ENCODE measurements around the gene PRMT3.
"Not testable (repeated sequence)": the region's sequence is repeated elsewhere in the genome, so short reads cannot be mapped to it uniquely, and the experiment has no call there.

The PRMT3 gene

GRCh38 chr11:20363500-20364340 lies 23.8 kb upstream of the PRMT3 start, which contains the start of gene HTATIP2:
HTATIP2 (plus strand) TSS chr11:20363714; CDS start chr11:20364238, 524 bp downstream.
- Histone ChIP-seq H3K9ac (ENCODE audit: low read length) (peak within 1 kb of the TSS; percentile 88), H3K4me1 (ENCODE audit: control insufficient read depth, insufficient read depth, low read length) (peaks cover 24% of the 10 kb centered on the region), H3K9me3 (ENCODE audit: control insufficient read depth, low read length) (no peaks in the 10 kb centered on the region), H3K36me3 (ENCODE audit: control insufficient read depth, insufficient read depth, low read length) (no peaks in the 10 kb centered on the region), H3K4me3 (ENCODE audit: low read length) (peak within 1 kb of the TSS; percentile 38), H3K27me3 (ENCODE audit: control insufficient read depth, insufficient read depth, low read length) (no peaks in the 10 kb centered on the region)

- Histone ChIP-seq H3K4me3 (ENCODE audit: low read length) (peak overlapping the region; percentile 38), H3K9me3 (ENCODE audit: control insufficient read depth, low read length) (no peaks in the 10 kb centered on the region), H3K4me1 (ENCODE audit: control insufficient read depth, insufficient read depth, low read length) (peaks cover 24% of the 10 kb centered on the region), H3K36me3 (ENCODE audit: control insufficient read depth, insufficient read depth, low read length) (no peaks in the 10 kb centered on the region), H3K27me3 (ENCODE audit: control insufficient read depth, insufficient read depth, low read length) (no peaks in the 10 kb centered on the region), H3K9ac (ENCODE audit: low read length) (peak overlapping the region; percentile 88)
Measured at GRCh38 chr11:20364341-20364792, 23.1 kb upstream of the PRMT3 start.

- H3K27me3 ChIP-seq (ENCODE audit: control insufficient read depth, insufficient read depth, low read length); H3K9ac ChIP-seq (ENCODE audit: low read length); H3K4me3 ChIP-seq (ENCODE audit: low read length); H3K36me3 ChIP-seq (ENCODE audit: control insufficient read depth, insufficient read depth, low read length); H3K9me3 ChIP-seq (ENCODE audit: control insufficient read depth, low read length): not testable (repeated sequence)
- H3K4me1 ChIP-seq (ENCODE audit: control insufficient read depth, insufficient read depth, low read length), result peaks cover 19% of the 10 kb centered on the region
Measured at GRCh38 chr11:20365465-20365864, 22.1 kb upstream of the PRMT3 start.

- no peak overlapping the region for H3K4me3 ChIP-seq (ENCODE audit: low read length)
- peaks cover 18% of the 10 kb centered on the region for H3K4me1 ChIP-seq (ENCODE audit: control insufficient read depth, insufficient read depth, low read length)
- no peaks in the 10 kb centered on the region for H3K9me3 ChIP-seq (ENCODE audit: control insufficient read depth, low read length)
- no peaks in the 10 kb centered on the region for H3K27me3 ChIP-seq (ENCODE audit: control insufficient read depth, insufficient read depth, low read length)
- H3K36me3 ChIP-seq (ENCODE audit: control insufficient read depth, insufficient read depth, low read length), result no peaks in the 10 kb centered on the region
- peak overlapping the region; percentile 26 for H3K9ac ChIP-seq (ENCODE audit: low read length)
Measured at GRCh38 chr11:20367313-20367948, 20.1 kb upstream of the PRMT3 start.

GRCh38 chr11:20368438-20368837 lies 19.1 kb upstream of the PRMT3 start:
- peaks cover 18% of the 10 kb centered on the region for H3K4me1 ChIP-seq (ENCODE audit: control insufficient read depth, insufficient read depth, low read length)
- H3K27me3 ChIP-seq (ENCODE audit: control insufficient read depth, insufficient read depth, low read length), result no peaks in the 10 kb centered on the region
- H3K36me3 ChIP-seq (ENCODE audit: control insufficient read depth, insufficient read depth, low read length), result no peaks in the 10 kb centered on the region
- H3K9me3 ChIP-seq (ENCODE audit: control insufficient read depth, low read length), result no peaks in the 10 kb centered on the region
- H3K9ac ChIP-seq (ENCODE audit: low read length), result no peak overlapping the region
- no peak overlapping the region for H3K4me3 ChIP-seq (ENCODE audit: low read length)

- Histone ChIP-seq H3K27me3 (ENCODE audit: control insufficient read depth, insufficient read depth, low read length) (no peaks in the 10 kb centered on the region), H3K4me1 (ENCODE audit: control insufficient read depth, insufficient read depth, low read length) (peaks cover 14% of the 10 kb centered on the region), H3K4me3 (ENCODE audit: low read length) (no peak overlapping the region), H3K36me3 (ENCODE audit: control insufficient read depth, insufficient read depth, low read length) (no peaks in the 10 kb centered on the region), H3K9ac (ENCODE audit: low read length) (no peak overlapping the region), H3K9me3 (ENCODE audit: control insufficient read depth, low read length) (no peaks in the 10 kb centered on the region)
Measured at GRCh38 chr11:20369826-20370225, 17.7 kb upstream of the PRMT3 start.

GRCh38 chr11:20372081-20372626 lies 15.4 kb upstream of the PRMT3 start:
- no peak overlapping the region for H3K9ac ChIP-seq (ENCODE audit: low read length)
- H3K4me1 ChIP-seq (ENCODE audit: control insufficient read depth, insufficient read depth, low read length), result peaks cover 3% of the 10 kb centered on the region
- H3K9me3 ChIP-seq (ENCODE audit: control insufficient read depth, low read length), result no peaks in the 10 kb centered on the region
- no peak overlapping the region for H3K4me3 ChIP-seq (ENCODE audit: low read length)
- H3K36me3 ChIP-seq (ENCODE audit: control insufficient read depth, insufficient read depth, low read length), result no peaks in the 10 kb centered on the region
- no peaks in the 10 kb centered on the region for H3K27me3 ChIP-seq (ENCODE audit: control insufficient read depth, insufficient read depth, low read length)

- H3K36me3 ChIP-seq (ENCODE audit: control insufficient read depth, insufficient read depth, low read length), result no peaks in the 10 kb centered on the region
- no peaks in the 10 kb centered on the region for H3K9me3 ChIP-seq (ENCODE audit: control insufficient read depth, low read length)
- H3K9ac ChIP-seq (ENCODE audit: low read length), result no peak overlapping the region
- no peaks in the 10 kb centered on the region for H3K4me1 ChIP-seq (ENCODE audit: control insufficient read depth, insufficient read depth, low read length)
- H3K27me3 ChIP-seq (ENCODE audit: control insufficient read depth, insufficient read depth, low read length), result no peaks in the 10 kb centered on the region
- H3K4me3 ChIP-seq (ENCODE audit: low read length), result no peak overlapping the region
Measured at GRCh38 chr11:20373147-20373546, 14.4 kb upstream of the PRMT3 start.

- no peak overlapping the region for H3K9ac ChIP-seq (ENCODE audit: low read length)
- no peaks in the 10 kb centered on the region for H3K4me1 ChIP-seq (ENCODE audit: control insufficient read depth, insufficient read depth, low read length)
- no peaks in the 10 kb centered on the region for H3K36me3 ChIP-seq (ENCODE audit: control insufficient read depth, insufficient read depth, low read length)
- H3K9me3 ChIP-seq (ENCODE audit: control insufficient read depth, low read length), result no peaks in the 10 kb centered on the region
- no peaks in the 10 kb centered on the region for H3K27me3 ChIP-seq (ENCODE audit: control insufficient read depth, insufficient read depth, low read length)
- no peak overlapping the region for H3K4me3 ChIP-seq (ENCODE audit: low read length)
Measured at GRCh38 chr11:20373568-20374209, 13.8 kb upstream of the PRMT3 start.

- Histone ChIP-seq H3K4me1 (ENCODE audit: control insufficient read depth, insufficient read depth, low read length) (no peaks in the 10 kb centered on the region), H3K9ac (ENCODE audit: low read length) (no peak overlapping the region), H3K4me3 (ENCODE audit: low read length) (no peak overlapping the region), H3K36me3 (ENCODE audit: control insufficient read depth, insufficient read depth, low read length) (no peaks in the 10 kb centered on the region), H3K9me3 (ENCODE audit: control insufficient read depth, low read length) (no peaks in the 10 kb centered on the region), H3K27me3 (ENCODE audit: control insufficient read depth, insufficient read depth, low read length) (no peaks in the 10 kb centered on the region)
Measured at GRCh38 chr11:20374741-20375300, 12.7 kb upstream of the PRMT3 start.

- Histone ChIP-seq H3K9ac (ENCODE audit: low read length) (no peak overlapping the region), H3K27me3 (ENCODE audit: control insufficient read depth, insufficient read depth, low read length) (no peaks in the 10 kb centered on the region), H3K4me3 (ENCODE audit: low read length) (no peak overlapping the region), H3K36me3 (ENCODE audit: control insufficient read depth, insufficient read depth, low read length) (no peaks in the 10 kb centered on the region), H3K9me3 (ENCODE audit: control insufficient read depth, low read length) (no peaks in the 10 kb centered on the region), H3K4me1 (ENCODE audit: control insufficient read depth, insufficient read depth, low read length) (no peaks in the 10 kb centered on the region)
Measured at GRCh38 chr11:20376162-20376730, 11.3 kb upstream of the PRMT3 start.
